Endothelial cell of umbilical vein (primary cell): ENCODE data around the gene TM4SF20. TPM values are rescaled to one million over a fixed set of nuclear protein-coding genes. Genes with fewer than 3 reads are reported as not detected.

ENCODE experiments used
- BruUV-seq: library from RNA; stranded (reverse); fragments of 400-500 nt; replicated peaks from 2 replicates; lab custom pipeline; 2021; lab: Mats Ljungman, UMichigan
- CTCF ChIA-PET: fragments of 300-600, 350-600 bp; sonication (Branson Sonifier 250); formaldehyde crosslinking; loops from one replicate; lab custom pipeline; 2021; ENCODE audit warnings: antibody characterized with exemption, inconsistent platforms; lab: Charles Lee
- POLR2A ChIA-PET: fragments of 300-600, 350-600 bp; sonication (Branson Sonifier 250); formaldehyde crosslinking; loops from one replicate; lab custom pipeline; 2021; ENCODE audit warnings: antibody characterized with exemption, inconsistent platforms; lab: Charles Lee
- DNase-seq: peaks from one replicate; pipeline ENCODE4 v3.0.0-alpha.2; 2011; ENCODE audit warnings: low read depth, low spot score
- FAIRE-seq: peaks from 2 replicates; lab custom pipeline; 2011; peaks lifted over from hg19 to GRCh38; lab: Jason Lieb, UNC
- H2AFZ ChIP-seq: 2 replicates; pipeline ENCODE4 v1.6.0; 2012; ENCODE audit warnings: low read depth, low read length, control low read depth, inconsistent platforms
- H3K27ac ChIP-seq: 2 replicates; pipeline ENCODE4 v1.5.1; 2011; ENCODE audit warnings: low read depth, mild to moderate bottlenecking, control low read depth, low read length, moderate library complexity; ENCODE audit not compliant: insufficient read depth
- H3K27me3 ChIP-seq, 2 experiments: 2 replicates each; pipeline versions ENCODE4 v1.6.0 to v1.6.1; 2011; ENCODE audit warnings: low read length in 2 of 2, mixed read lengths in 1 of 2; ENCODE audit not compliant: control insufficient read depth in 2 of 2, insufficient read depth in 2 of 2
- H3K36me3 ChIP-seq, 2 experiments: 2 replicates in 1 of 2; 3 replicates in 1 of 2; pipeline ENCODE4 v1.5.1; 2011; ENCODE audit warnings: low read length in 2 of 2, mild to moderate bottlenecking in 1 of 2, moderate library complexity in 1 of 2; ENCODE audit not compliant: control insufficient read depth in 2 of 2, insufficient read depth in 2 of 2; ENCODE audit errors: extremely low read depth in 1 of 2
- H3K4me1 ChIP-seq: 3 replicates; pipeline ENCODE4 v1.5.1; 2011; ENCODE audit warnings: mild to moderate bottlenecking, low read length; ENCODE audit not compliant: control insufficient read depth, insufficient read depth; ENCODE audit errors: extremely low read depth
- H3K4me2 ChIP-seq: 2 replicates; pipeline ENCODE4 v1.6.1; 2011; ENCODE audit warnings: low read length, control low read depth, mixed read lengths; ENCODE audit not compliant: insufficient read depth
- H3K4me3 ChIP-seq, 3 experiments: fragments of 200-600 bp in 1 of 3; sonication (generic), shearing (Covaris generic) in 1 of 3; replicated peaks in 1 of 3; 2 replicates each; pipeline ENCODE4 v1.5.1; 2011 to 2016; ENCODE audit warnings: control low read depth in 3 of 3, low read length in 3 of 3, mild to moderate bottlenecking in 2 of 3, inconsistent platforms in 1 of 3, low read depth in 1 of 3, moderate library complexity in 1 of 3; ENCODE audit not compliant: insufficient read depth in 1 of 3
- H3K79me2 ChIP-seq: 2 replicates; pipeline ENCODE4 v1.6.0; 2012; ENCODE audit warnings: low read length, inconsistent platforms; ENCODE audit not compliant: control insufficient read depth, insufficient read depth
- H3K9ac ChIP-seq: replicated peaks from 2 replicates; pipeline ENCODE3; 2011; ENCODE audit warnings: low read length, control low read depth; ENCODE audit not compliant: insufficient read depth; ENCODE audit errors: extremely low read depth
- H3K9me1 ChIP-seq: replicated peaks from 3 replicates; pipeline ENCODE4 v1.6.0; 2011; ENCODE audit warnings: mild to moderate bottlenecking, low read length; ENCODE audit not compliant: control insufficient read depth, insufficient read depth; ENCODE audit errors: extremely low read depth
- H3K9me3 ChIP-seq: replicated peaks from 2 replicates; pipeline ENCODE4 v1.5.1; 2012; ENCODE audit warnings: low read length, inconsistent platforms; ENCODE audit not compliant: control insufficient read depth, insufficient read depth
- H4K20me1 ChIP-seq: replicated peaks from 2 replicates; pipeline ENCODE3; 2011; ENCODE audit warnings: mild to moderate bottlenecking, low read length; ENCODE audit not compliant: control insufficient read depth, insufficient read depth; ENCODE audit errors: extremely low read depth
- CTCF ChIP-seq, 2 donors: IDR thresholded peaks; 1 replicate in 1 of 2; 2 replicates in 1 of 2; pipeline ENCODE4 v1.5.1; 2011; ENCODE audit warnings: low read length in 2 of 2, mild to moderate bottlenecking in 2 of 2, moderate library complexity in 2 of 2, control low read depth in 1 of 2, inconsistent platforms in 1 of 2, low read depth in 1 of 2; ENCODE audit not compliant: insufficient read depth in 1 of 2; ENCODE audit errors: extremely low read depth in 1 of 2
- EZH2 ChIP-seq: IDR thresholded peaks from 2 replicates; pipeline ENCODE4 v1.6.1; 2012; ENCODE audit warnings: borderline replicate concordance, low read depth, mild to moderate bottlenecking, moderate library complexity, low read length, inconsistent platforms; ENCODE audit not compliant: severe bottlenecking
- FOS ChIP-seq: IDR thresholded peaks from 2 replicates; pipeline ENCODE4 v1.6.1; 2011; ENCODE audit warnings: mild to moderate bottlenecking, low read length, moderate library complexity, borderline replicate concordance; ENCODE audit not compliant: insufficient read depth
- POLR2A ChIP-seq: IDR thresholded peaks from 2 replicates; pipeline ENCODE4 v1.6.1; 2012; ENCODE audit warnings: low read depth, mild to moderate bottlenecking, control low read depth, low read length
- POLR2AphosphoS5 ChIP-seq: IDR thresholded peaks from 2 replicates; pipeline ENCODE4 v1.6.1; 2012; ENCODE audit warnings: low read depth, mild to moderate bottlenecking, control low read depth, low read length, moderate library complexity; ENCODE audit not compliant: insufficient read depth
- dilution Hi-C: fragments of 300-500 bp; cut with MboI; formaldehyde crosslinking; loops from one replicate; pipeline ENCODE4 v1.15.0; 2019; ENCODE audit warnings: low sequenced_read_pairs; ENCODE audit not compliant: extremely low pct_ligation_motif_present
- intact Hi-C: fragments of 100-400 bp; cut with micrococcal nuclease; formaldehyde crosslinking; loops from one replicate; pipeline ENCODE4 v1.10.0; 2022
- polyA plus RNA-seq, 4 experiments: library from polyadenylated mRNA; depleted of rRNA in 3 of 4; stranded (reverse) in 3 of 4; unstranded in 1 of 4; fragments of >200 nt; gene quantifications; 2 replicates each; pipeline versions ENCODE4 v1.2.1 to v1.2.3, GENCODE V29; 2011 to 2012; ENCODE audit warnings: missing spikeins in 1 of 4
- total RNA-seq: library from RNA; stranded (reverse); gene quantifications from 2 replicates; pipeline ENCODE4 v1.2.3, GENCODE V29; 2021

Gene TM4SF20
- total and polyA plus RNA-seq, 2 donors (not counting 3 experiments of a cell fraction or from before 2014, with no cell fraction given): not detected

- no TSS peak for BruUV-seq
- no peaks in the 10 kb centered on the region for H3K36me3 ChIP-seq
- no peaks in the 10 kb centered on the region for H3K4me1 ChIP-seq
- POLR2A ChIA-PET: no interaction called here
- no peaks in the 10 kb centered on the region for H4K20me1 ChIP-seq
- FAIRE-seq (no peak), DNase-seq (no peak)
- CTCF ChIA-PET: no interaction called here
- intact Hi-C loops (no loop called here), dilution Hi-C loops (no loop called here)
- H3K79me2 ChIP-seq: no peaks in the 10 kb centered on the region
- H3K4me2 ChIP-seq: no peak overlapping the region
- H3K9ac ChIP-seq: no peak overlapping the region
- no peaks in the 10 kb centered on the region for H3K9me3 ChIP-seq
- TF ChIP-seq FOS (no peak), POLR2A (no peak), CTCF (IDR thresholded peaks at IDR 0.05; ENCODE audit: extremely low read depth in 1 of 2, insufficient read depth in 1 of 2, low read depth in 1 of 2, low read length in 2 of 2) (no peak), EZH2 (no peak), POLR2AphosphoS5 (no peak)
- H3K27ac ChIP-seq: no peak overlapping the region
- H3K9me1 ChIP-seq: no peaks in the 10 kb centered on the region
- H2AFZ ChIP-seq: no peak overlapping the region
- H3K4me3 ChIP-seq: no peak overlapping the region
- no peaks in the 10 kb centered on the region for H3K27me3 ChIP-seq
These were observed 729 bp downstream of the TM4SF20 start for GRCh38 chr2:227378371-227378782.
